Measurements from ENCODE around the gene KCNIP4.

GRCh38 chr4:21083413-21083812, 865.2 kb downstream of the KCNIP4 start:
- TF ChIP-seq POLR2A (IDR thresholded peaks at IDR 0.05) (no peak), CTCF (IDR thresholded peaks at IDR 0.05) (no peak)

Data from heart left ventricle (tissue), 13 donors.